ENCODE measurements around the gene CCDC146.

The CCDC146 gene

DNA sequence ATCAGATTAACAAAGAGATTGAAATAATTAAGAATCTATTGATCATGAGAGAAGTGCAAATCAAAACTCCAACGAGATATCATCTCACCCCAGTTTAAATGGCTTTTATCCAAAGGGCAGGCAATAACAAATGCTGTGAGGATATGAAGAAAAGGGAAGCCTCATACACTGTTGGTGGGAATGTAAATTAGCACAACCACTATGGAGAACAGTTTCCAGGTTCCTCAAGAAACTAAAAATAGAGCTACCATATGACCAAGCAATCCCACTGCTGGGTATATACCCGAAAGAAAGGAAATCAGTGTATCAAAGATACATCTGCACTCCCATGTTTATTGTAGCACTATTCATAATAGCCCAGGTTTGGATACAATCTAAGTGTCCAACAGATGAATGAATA lies 63.5 kb downstream of the CCDC146 start:
- Histone ChIP-seq H3K4me3 (ENCODE audit: insufficient read depth, low read length, poor library complexity, severe bottlenecking) (no peak overlapping the region), H2AFZ (ENCODE audit: low read depth, low read length, severe bottlenecking) (no peak overlapping the region), H4K20me1 (ENCODE audit: low read depth, low read length) (no peaks in the 10 kb centered on the region), H3K9me3 (ENCODE audit: insufficient read depth, low read length) (no peaks in the 10 kb centered on the region), H3K4me2 (ENCODE audit: low read depth, low read length, poor library complexity, severe bottlenecking) (no peak overlapping the region), H3K27me3 (ENCODE audit: low read length) (no peaks in the 10 kb centered on the region), H3K79me2 (ENCODE audit: insufficient read depth, low read length) (no peaks in the 10 kb centered on the region), H3K9me2 (replicated peaks; ENCODE audit: insufficient read depth, low read length) (no peaks in the 10 kb centered on the region), H3K27ac (ENCODE audit: low read depth, low read length) (no peak overlapping the region), H3F3A (ENCODE audit: insufficient read depth) (no peaks in the 10 kb centered on the region), H3K9ac (ENCODE audit: low read length) (no peak overlapping the region), H3K36me3 (ENCODE audit: low read length) (no peaks in the 10 kb centered on the region)
- TF ChIP-seq, protein P1, sequence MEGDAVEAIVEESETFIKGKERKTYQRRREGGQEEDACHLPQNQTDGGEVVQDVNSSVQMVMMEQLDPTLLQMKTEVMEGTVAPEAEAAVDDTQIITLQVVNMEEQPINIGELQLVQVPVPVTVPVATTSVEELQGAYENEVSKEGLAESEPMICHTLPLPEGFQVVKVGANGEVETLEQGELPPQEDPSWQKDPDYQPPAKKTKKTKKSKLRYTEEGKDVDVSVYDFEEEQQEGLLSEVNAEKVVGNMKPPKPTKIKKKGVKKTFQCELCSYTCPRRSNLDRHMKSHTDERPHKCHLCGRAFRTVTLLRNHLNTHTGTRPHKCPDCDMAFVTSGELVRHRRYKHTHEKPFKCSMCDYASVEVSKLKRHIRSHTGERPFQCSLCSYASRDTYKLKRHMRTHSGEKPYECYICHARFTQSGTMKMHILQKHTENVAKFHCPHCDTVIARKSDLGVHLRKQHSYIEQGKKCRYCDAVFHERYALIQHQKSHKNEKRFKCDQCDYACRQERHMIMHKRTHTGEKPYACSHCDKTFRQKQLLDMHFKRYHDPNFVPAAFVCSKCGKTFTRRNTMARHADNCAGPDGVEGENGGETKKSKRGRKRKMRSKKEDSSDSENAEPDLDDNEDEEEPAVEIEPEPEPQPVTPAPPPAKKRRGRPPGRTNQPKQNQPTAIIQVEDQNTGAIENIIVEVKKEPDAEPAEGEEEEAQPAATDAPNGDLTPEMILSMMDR (IDR thresholded peaks at IDR 0.05; ENCODE audit: insufficient read depth, low read length, poor library complexity, severe bottlenecking), result no peak
- TF ChIP-seq EZH2phosphoT487 (conservative IDR thresholded peaks at IDR 0.05; ENCODE audit: low read length), result no peak

DNA sequence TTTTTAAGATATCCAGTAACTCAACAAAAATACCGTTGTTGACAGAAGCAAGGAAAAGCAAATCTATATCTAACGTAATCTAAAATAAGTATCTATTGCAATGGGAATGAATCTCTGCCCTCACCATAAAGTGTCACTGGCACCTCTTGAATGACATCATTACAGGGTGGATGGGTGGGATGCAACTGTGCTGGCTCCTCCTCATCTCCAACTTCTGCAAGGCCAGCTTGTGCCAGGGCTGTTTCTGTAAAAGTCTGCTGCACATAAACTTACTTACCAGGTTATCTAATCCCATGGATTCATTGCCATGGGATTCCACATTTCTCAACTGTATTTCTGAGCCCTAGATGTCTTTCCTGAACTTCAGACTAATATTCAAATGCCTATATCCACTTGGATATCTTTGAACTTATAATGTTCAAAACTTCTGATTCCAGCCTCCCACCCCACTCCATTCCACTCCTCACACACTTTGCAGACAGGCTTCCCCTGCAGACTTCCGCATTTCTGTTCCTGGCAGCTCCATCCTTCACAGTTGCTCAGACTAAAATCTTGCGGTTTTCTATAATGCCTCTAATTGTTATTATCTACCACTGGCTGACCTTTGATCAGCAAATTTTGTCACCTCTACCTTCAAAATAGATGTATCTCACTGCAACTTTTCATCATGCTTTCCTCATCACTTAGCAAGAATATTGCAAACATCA lies 66.5 kb downstream of the CCDC146 start:
- Histone ChIP-seq H3K4me2 (ENCODE audit: low read depth, low read length, poor library complexity, severe bottlenecking) (no peak overlapping the region), H3F3A (ENCODE audit: insufficient read depth) (no peaks in the 10 kb centered on the region), H3K9ac (ENCODE audit: low read length) (no peak overlapping the region), H3K27ac (ENCODE audit: low read depth, low read length) (no peak overlapping the region), H4K20me1 (ENCODE audit: low read depth, low read length) (no peaks in the 10 kb centered on the region), H3K36me3 (ENCODE audit: low read length) (peaks cover 2% of the 10 kb centered on the region; the same call in 1 of the 2 replicates), H3K27me3 (ENCODE audit: low read length) (no peaks in the 10 kb centered on the region), H3K79me2 (ENCODE audit: insufficient read depth, low read length) (no peaks in the 10 kb centered on the region), H3K9me3 (ENCODE audit: insufficient read depth, low read length) (no peaks in the 10 kb centered on the region), H3K4me3 (ENCODE audit: insufficient read depth, low read length, poor library complexity, severe bottlenecking) (no peak overlapping the region), H3K9me2 (replicated peaks; ENCODE audit: insufficient read depth, low read length) (no peaks in the 10 kb centered on the region), H2AFZ (ENCODE audit: low read depth, low read length, severe bottlenecking) (no peak overlapping the region)
- TF ChIP-seq, protein P1 (IDR thresholded peaks at IDR 0.05; ENCODE audit: insufficient read depth, low read length, poor library complexity, severe bottlenecking), result no peak
- TF ChIP-seq EZH2phosphoT487 (conservative IDR thresholded peaks at IDR 0.05; ENCODE audit: low read length), result no peak

DNA sequence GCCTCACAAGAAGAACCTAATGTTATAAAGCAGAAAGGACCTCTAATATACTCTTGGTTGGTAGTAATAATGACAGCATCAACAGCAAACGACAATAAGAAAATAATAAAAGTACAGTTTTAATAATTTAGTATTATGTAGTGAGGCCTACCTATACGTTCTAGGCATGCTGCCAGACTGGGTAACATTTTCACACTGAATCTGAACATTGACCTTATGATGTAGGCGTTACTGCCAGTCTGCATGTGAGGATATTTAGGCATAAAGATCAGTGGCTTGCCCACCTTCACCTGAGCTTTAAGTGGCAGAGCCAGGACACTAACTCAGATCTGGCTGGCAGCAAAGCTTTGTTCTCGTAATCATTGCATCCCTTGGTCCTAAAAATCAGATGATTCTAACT lies 74.7 kb downstream of the CCDC146 start:
- no peaks in the 10 kb centered on the region; the same call in 1 of the 2 replicates for H3F3A ChIP-seq (ENCODE audit: insufficient read depth)
- H3K9me2 ChIP-seq (replicated peaks; ENCODE audit: insufficient read depth, low read length), result no peaks in the 10 kb centered on the region

More for the DNA sequence above, 74.7 kb downstream of the CCDC146 start:
- TF ChIP-seq, protein P1 (IDR thresholded peaks at IDR 0.05; ENCODE audit: insufficient read depth, low read length, poor library complexity, severe bottlenecking), result no peak
- no peak for TF ChIP-seq EZH2phosphoT487 (conservative IDR thresholded peaks at IDR 0.05; ENCODE audit: low read length)
- H3K27ac ChIP-seq (ENCODE audit: low read depth, low read length), result no peak overlapping the region
- no peak overlapping the region for H3K4me3 ChIP-seq (ENCODE audit: insufficient read depth, low read length, poor library complexity, severe bottlenecking)
- H3K9ac ChIP-seq (ENCODE audit: low read length), result no peak overlapping the region
- peaks cover 2% of the 10 kb centered on the region; the same call in 1 of the 2 replicates for H3K36me3 ChIP-seq (ENCODE audit: low read length)
- no peaks in the 10 kb centered on the region for H3K27me3 ChIP-seq (ENCODE audit: low read length)
- H2AFZ ChIP-seq (ENCODE audit: low read depth, low read length, severe bottlenecking), result no peak overlapping the region
- no peaks in the 10 kb centered on the region for H3K79me2 ChIP-seq (ENCODE audit: insufficient read depth, low read length)
- no peaks in the 10 kb centered on the region for H4K20me1 ChIP-seq (ENCODE audit: low read depth, low read length)
- no peaks in the 10 kb centered on the region for H3K9me3 ChIP-seq (ENCODE audit: insufficient read depth, low read length)
- H3K4me2 ChIP-seq (ENCODE audit: low read depth, low read length, poor library complexity, severe bottlenecking), result no peak overlapping the region
